NCI-H146 treated with DMSO at 0.1 percent for 48 hours (cell line): ENCODE data around the gene TRAF3.

Source experiments
- DNase-seq: peaks from one replicate; lab custom pipeline; 2025; ENCODE audit not compliant: unreplicated experiment; lab: John Stamatoyannopoulos, UW

Gene TRAF3

GRCh38 chr14:102931580-102932285 lies 154.5 kb downstream of the TRAF3 start:
- DNase-seq, result no peak

- DNase-seq, result no peak
These were observed 155.4 kb downstream of the TRAF3 start for GRCh38 chr14:102932484-102933248.

DNA sequence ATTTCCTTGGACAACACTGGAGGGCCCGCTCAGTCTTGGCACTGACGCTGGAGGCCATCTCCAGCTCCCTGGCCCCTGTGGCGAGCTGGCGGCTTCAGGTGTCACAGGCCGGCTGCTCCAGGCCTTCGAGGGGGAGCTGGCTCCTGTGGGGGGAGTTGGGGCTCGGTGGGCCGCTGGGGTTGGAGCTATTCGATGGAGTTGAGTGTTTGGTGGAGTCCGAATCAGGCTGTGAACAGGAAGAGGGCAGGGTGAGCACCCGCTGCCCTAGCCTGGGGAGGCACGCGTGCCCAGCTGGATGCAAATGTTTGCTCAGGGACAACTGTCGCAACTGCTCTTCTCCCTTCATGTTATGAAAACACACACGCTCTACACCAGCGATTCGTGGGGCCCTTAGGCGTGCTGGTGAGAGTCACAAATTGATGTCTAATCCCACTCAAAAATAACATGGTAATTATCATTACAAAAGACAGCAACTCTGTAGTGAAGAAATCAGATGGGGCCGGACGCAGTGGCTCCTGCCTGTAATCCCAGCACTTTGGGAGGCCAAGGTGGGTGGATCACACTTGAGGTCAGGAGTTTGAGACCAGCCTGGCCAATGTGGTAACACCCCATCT lies 156.5 kb downstream of the TRAF3 start:
- DNase-seq, result no peak

- DNase-seq, result no peak
These were observed 158.5 kb downstream of the TRAF3 start for GRCh38 chr14:102935756-102936155.

DNA sequence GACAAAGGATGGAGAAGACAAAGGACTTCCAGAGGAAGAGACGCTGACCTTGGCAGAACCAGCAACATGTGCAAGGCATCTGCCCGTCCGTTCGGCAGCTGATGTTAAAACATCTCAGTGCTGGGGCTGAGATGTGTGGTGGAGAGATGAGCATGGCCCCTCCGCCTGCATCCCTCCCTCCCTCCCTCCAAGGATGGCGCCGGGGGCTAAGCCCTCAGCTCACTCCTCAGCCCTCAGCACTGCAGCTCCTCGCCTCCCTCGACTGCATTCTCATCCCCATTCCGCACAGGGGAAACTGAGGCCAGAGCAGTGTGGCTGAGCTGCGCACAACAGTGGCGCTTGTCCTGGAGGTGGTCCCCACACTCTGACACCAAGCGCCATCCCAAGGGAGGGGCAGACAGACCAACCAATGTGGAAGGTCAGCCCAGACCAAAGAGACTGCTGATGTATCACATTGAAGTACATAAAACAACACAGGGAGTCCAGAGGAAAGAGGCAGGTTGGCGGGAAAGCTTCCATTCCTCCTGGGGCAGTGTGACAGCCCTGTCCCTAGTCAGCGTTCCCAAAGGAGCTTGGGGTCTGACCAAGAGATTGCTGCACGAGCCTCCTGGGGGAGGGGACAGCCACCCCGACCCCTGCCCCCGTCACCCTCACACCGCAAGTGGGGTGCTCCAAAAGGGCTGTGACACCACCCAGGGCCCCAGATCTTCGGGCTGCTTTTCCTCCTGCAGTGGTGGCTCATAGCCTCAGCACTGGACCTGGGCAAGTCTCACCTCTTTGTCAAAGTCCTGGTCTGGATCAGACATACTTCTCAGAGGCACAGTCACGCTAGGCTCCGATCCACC lies 160.3 kb downstream of the TRAF3 start:
- DNase-seq, result no peak

DNA sequence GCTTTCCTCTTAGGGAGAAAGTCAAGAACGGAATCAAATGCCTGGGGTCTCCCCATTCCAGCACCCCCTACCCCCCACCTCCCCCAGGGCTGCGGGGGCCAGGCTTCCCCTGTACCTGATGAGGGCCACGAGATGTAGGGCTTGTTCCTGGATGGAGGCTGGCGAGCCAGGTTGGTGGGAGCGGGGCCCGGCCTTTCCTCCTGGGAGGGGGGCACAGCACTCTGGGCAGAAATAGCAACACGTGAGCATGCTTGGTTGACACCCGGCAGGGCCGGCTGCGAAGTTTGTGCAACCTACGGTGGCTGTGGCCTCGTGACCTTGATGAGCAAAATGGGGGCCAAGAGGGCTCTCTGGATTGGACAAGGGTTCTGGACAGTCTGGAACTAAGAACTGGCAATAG lies 160.9 kb downstream of the TRAF3 start:
- DNase-seq, result no peak

DNA sequence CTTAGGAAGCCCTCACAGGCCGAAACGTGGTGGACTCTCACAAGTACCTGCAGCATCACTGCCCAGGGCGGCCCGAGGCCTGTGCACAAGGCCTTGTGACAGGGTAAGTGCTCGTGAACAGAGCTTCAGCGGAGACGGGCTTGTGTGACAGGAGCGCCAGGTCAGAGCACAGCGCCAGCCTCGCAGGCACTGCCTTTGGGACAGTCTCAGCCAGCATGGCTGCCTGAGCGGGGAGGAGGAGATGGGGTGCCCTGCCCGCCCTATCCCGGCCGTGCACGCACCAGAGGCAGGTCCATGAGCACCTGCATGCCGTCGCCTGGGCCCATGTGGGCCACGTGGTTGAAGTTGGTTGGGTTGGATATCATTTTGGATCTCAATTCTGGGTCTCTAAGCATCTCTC lies 162.1 kb downstream of the TRAF3 start:
- DNase-seq, result no peak

DNA sequence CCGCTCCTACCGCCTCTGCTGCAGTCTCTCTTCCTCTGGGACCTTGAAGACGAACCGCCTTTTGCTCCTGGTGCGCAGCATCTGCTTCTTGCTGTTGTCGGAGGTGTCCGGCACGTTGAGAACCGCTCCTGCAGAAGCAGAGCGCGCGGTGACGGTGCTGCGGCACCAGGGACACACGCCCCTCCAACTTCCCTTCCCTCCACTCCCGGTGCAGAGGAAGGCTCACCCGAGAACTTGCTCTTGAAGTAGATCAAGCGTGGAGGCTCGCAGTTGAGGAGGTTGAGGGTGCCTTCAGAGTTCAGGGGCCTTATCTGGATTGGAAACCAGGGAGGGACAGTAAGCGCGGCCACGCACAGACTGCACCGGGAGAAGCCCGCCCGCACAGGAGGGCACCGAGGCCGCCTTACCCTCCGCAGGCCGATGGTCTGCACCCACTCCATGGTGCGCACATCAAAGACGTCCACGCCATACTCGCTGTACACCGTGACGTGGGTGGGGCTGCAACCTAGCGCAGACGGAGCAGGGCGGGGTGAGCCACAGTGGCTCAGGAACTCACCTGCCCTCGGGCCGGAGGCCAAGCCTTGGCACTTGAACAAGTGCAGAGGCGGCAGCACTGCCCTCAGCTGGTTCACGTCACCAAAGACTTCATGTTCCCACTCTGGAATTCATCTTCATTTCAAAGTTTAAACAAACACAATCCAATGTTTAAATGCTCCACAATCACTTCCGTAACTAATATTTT lies 162.7 kb downstream of the TRAF3 start:
- DNase-seq, result no peak

- no peak for DNase-seq
These were observed 163.6 kb downstream of the TRAF3 start for GRCh38 chr14:102940729-102941362.

DNA sequence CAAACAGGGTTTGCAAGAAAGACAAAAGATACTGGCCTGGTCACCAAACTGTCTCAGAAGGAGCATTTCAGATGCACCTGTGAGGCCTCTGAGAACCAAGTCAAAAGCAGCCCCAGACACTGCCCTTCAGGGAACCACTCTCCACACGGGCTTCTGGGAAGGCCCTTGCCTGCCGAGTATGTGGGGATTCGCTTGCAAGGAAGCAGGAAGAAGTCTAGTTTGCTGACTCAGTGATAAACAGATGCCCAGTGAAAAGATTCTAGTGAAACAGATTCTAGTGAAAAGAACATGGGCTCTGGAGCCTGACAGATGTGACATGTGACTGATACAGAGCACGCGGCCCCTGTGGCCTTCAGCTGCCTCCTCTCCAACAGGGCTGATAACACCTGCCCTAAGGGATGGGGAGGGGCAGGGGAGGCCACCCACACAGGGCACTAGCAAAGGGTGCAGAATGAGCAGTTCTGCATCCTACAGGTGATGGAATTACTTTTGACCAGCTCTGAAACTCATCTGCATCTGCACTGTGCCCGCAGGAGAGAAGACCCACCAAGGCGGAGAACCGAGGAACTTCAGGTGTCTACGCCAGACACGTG lies 164.3 kb downstream of the TRAF3 start:
- DNase-seq, result no peak

GRCh38 chr14:102942069-102942468 lies 164.8 kb downstream of the TRAF3 start:
- no peak for DNase-seq

GRCh38 chr14:102943454-102943853 lies 166.2 kb downstream of the TRAF3 start:
- no peak for DNase-seq

DNA sequence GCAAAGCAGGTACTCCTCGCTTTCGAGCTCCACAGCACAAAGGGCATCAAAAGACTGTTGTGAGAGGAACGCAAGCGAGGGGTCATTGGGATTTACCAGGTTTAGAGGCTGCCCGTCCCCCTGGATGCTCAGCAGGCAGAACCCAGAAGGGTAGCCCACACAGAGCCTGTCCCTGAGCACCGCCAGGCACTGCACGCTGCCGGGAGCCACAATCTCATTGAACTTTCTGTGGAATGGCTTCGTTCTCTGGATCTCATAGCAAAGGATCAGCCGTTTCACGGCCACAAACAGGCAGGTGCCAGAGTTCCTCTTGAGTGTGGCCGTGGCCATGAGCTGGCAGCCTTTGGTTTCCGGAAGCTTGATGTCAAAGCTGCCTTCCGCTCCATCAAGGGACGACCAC lies 166.7 kb downstream of the TRAF3 start:
- DNase-seq, result no peak

GRCh38 chr14:102944448-102945330 lies 167.4 kb downstream of the TRAF3 start:
- no peak for DNase-seq

DNA sequence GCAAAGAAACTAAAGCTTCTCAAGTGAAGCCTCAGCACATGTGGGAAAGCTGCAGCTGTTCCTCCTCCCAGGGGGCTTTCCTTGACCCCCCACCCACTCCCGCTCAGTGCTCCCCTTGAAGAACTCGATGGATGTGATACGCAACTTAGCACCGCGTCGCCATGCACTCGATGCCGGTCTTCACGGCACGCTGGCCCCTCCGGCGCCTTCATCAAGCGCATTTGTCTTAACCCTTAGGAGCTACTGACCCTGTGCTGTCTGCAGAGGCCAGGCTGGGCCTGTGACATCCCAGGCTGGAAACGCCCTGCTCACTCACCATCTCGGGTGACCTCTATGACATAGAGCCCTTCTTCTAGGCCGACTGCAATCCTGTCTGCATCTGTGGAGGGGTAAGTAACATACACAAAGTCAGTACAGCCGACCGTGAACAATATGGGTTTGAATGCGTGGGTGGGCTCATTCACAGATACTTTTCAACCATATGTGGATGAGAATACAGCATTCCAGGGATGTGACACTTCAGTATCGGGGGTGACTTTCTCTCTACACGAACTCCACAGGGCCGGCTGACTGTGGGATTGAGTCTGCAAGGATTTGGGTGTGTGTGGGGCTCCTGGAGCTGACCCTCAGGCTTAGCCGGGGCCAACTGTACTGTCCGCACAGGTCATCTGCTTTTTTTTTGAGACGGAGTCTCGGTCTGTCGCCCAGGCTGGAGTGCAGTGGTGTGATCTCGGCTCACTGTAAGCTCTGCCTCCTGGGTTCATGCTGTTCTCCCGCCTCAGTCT lies 168.3 kb downstream of the TRAF3 start:
- no peak for DNase-seq

DNA sequence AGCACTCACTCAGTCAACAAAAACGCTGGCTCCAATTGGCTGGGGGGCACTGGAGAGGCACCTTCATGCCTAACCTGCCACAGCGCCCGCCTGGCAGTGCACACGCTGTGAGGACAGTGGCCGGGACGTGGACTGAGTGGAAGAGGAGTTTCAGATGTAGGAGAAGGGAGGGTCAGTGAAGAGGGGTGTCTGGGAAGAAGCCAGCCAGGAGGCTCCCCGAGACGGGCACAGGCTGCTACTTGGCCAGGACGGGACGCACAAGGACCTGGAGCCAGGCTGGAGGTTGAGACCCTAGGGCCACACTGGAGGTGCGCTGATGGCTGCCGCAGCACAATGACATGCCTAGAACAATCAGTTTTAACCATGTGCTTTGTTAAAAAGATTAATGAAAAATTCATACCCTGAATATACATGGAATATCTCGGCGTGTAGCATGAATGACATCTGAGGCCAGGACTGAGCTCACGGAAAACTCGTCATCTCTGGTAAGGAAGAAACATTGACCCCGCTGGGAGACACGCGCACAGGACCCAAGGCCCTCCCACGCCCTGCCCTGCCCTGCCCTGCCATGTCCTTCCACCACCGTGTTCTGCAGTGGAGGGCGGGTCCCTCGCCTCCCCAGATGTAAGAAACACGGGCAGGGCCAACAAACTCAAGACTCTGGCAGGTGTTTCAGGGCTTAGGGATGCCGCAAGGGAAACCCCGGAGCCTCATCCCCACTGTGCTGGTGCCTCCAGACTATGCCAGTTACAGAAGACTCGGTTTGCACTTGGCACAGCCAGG lies 170.3 kb downstream of the TRAF3 start:
- DNase-seq, result no peak

- DNase-seq, result no peak
These were observed 171.4 kb downstream of the TRAF3 start for GRCh38 chr14:102948698-102949061.
